Measurements from ENCODE around the gene SAP30BP.
"Not testable (repeated sequence)": the region's sequence is repeated elsewhere in the genome, so short reads cannot be mapped to it uniquely, and the experiment has no call there.

SAP30BP gene

DNA sequence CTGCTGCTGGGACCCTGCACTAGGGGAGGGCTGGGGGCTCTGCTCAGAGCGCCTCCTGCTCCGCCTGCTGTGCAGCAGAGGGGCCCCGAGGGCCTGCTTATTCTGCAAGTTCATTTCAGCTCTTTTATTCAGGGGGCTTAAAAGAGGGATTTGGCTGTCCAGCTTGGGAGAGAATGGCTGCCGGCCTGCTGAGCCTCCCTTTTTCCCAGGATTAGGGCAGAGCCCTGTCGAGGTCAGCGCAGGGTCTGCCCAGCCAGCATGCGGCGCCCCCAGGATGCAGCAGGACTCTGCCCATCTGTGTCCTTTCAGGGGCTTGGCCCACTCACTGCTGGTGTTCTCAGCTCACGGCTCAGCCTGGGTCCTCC, 32.8 kb upstream of the SAP30BP start:
- DNase-seq, result no peak

- no peak for DNase-seq
Observed at GRCh38 chr17:75634754-75635609, 32.2 kb upstream of the SAP30BP start.

DNA sequence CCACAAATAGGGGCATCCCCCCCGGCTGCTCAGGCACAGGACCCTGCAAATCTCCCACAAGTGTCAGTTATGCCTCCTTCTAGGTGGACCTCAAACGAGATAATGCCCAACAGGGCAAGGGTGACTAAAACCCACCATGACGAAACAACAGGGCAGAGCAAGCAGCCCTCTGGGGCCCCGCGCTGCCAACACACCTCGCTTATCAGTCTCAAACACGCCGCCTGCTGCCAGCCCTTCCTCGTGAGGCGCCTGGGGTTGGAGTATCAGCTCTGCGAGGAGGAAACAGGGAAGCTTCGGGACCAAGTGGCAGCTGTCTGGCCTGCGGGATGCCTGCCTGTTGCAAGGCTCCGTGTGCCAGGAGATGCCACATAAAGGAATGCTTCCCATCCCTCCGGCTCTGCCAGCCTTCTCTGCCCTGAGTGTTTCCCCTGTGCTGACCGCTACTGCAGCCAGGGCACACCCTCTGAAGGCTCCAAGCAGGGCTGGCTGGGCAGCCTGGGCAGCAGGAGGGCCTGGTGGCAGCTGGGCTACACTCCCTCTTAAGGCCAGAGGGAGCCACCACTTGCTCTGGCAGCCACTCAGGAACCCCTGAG, 31.4 kb upstream of the SAP30BP start:
- DNase-seq, result no peak

GRCh38 chr17:75636381-75637142, 30.6 kb upstream of the SAP30BP start:
- DNase-seq, result no peak

DNA sequence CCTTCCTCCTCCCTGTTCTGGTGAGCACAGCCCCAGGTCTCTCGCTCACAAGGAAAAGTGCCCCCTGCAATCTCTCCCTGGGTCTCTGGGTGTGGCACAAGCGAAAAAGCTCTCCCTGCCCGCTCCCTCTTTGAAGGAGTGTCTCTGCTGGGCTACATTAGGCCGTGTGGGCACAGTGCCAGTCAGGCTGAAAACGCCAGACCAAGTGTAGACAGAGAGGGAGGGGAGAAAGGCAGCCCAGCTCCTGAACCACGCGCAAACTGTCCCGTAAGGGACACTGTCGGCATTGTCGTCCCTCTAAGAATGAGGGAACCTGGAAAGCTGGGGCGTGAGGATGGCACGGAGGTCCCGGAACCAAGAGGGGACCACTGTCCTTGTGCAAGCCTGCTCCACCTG, 30.0 kb upstream of the SAP30BP start:
- DNase-seq, result no peak

GRCh38 chr17:75637551-75637950, 29.6 kb upstream of the SAP30BP start:
- no peak for DNase-seq

DNA sequence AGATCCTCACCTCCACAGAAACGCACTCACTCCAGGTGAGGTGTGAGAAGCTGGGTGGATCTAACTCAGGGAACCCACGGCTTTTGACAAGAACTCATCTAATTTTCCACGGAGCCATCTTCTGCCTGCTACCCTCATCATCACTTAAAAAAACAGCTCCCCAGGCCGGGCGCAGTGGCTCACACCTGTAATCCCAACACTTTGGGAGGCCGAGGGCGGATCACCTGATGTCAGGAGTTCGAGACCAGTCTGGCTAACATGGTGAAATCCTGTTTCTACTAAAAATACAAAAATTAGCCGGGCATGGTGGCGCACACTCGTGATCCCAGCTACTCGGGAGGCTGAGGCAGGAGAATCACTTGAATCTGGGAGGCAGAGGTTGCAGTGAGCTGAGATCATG, 29.1 kb upstream of the SAP30BP start:
- DNase-seq, result not testable (repeated sequence)

DNA sequence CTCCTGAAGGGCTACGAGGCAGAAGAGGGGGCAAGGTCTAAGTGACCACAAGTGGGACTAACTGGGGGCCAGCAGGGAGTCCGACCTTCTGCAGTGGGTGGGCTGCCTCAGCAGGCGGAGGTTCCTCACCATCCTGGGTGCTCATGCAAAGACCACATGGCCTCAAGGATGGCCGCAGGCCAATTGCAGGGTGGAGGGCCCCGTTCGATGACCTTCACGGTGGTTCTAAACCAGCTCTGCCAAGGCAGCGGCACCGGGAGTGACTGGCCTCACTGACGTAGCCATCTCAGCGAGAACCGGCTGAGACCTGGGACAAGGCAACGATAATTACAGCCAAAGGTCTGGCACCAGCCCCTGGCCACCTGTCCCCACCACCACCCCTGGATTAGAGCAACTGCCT, 28.2 kb upstream of the SAP30BP start:
- DNase-seq, result no peak

- DNase-seq, result no peak
Observed at GRCh38 chr17:75639327-75639726, 27.8 kb upstream of the SAP30BP start.

GRCh38 chr17:75639771-75640555, 27.2 kb upstream of the SAP30BP start:
- no peak for DNase-seq

DNA sequence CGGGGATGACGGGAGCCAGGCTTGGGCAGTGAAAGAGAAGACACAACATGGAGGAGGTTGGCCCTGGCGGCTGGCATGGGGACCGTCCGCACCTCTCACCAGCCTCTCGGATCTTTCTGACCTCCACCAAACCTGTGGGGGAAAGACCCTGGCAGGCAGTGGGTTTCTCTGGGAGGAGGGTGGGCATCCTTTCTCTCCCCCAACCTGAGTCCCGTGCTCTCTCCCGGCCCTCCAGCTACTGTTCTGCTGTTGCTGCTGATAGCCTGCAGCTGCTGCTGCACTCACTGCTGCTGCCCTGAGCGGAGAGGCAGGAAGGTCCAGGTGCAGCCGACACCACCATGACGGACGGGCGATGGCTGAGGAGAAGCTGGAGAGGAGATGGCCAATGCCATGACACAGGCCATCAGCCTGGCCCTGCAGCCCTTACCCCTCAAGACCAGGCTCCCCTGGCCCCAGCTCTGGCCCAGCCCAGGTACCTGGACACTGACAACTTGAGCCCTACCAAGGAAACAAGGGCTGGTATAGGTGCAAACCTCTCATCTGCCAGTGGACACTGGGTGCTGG, 26.5 kb upstream of the SAP30BP start:
- no peak for DNase-seq

DNA sequence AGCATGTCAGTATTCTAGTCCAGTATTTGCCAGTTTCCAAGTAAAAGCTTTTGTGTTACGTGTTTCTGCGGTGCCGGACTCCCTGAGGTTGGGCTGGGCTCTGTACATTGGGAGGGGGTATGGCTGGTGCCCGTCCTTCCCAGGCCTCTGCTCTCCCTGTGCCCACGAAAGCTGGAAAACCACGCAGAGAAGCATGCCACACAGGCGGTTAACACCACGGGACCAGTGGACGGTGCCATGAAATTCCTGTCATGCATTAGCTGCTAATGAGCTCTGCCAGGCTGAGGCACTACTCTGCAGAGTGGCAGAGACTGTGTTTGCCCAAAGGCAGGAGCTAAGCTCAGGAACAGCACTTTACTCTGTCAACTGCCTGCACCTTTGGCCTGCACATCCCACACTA, 25.8 kb upstream of the SAP30BP start:
- DNase-seq, result no peak

GRCh38 chr17:75642182-75642783, 24.9 kb upstream of the SAP30BP start:
- no peak for DNase-seq

DNA sequence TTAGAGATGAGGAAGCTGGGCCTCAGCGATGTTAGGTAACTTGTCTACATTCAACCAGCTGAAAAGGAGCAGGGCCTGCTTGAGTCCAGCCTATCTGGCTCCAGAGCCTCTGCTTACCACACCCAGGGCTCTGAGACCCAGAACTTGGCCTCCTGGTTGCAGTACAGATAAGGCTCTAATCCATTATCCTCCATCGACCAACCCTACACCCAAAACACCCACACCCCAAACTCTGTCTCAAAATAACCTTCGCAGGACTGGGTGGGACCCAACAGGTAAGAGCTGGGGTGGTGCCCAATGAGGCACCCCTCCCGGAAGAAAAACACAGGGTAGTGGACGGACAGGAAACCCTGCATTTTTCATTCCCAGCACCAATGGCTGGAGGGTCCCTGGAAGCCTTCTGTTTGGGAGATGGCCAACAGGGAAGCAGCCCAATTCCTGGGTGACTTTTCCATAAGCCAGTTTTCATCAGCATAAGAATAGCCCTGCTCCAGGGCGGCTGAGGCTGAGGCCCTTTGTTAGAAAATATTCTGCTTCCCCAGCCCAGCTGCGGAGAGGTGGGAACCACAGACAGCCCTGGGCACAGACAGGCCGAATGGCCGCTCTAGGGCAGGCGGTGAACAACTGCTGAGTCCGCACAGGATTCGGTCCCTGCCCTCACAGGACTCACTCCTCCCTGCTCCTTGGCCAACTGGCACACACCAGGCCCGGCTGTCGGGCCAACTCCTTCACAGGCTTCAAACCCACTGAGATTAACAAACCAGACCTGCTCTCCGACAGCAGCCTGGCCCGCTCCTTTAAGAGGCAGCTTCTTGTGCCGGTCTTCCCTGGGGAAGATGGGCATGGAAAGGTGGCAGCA, 24.1 kb upstream of the SAP30BP start:
- no peak for DNase-seq

GRCh38 chr17:75643643-75644017, 23.5 kb upstream of the SAP30BP start:
- DNase-seq, result no peak

DNA sequence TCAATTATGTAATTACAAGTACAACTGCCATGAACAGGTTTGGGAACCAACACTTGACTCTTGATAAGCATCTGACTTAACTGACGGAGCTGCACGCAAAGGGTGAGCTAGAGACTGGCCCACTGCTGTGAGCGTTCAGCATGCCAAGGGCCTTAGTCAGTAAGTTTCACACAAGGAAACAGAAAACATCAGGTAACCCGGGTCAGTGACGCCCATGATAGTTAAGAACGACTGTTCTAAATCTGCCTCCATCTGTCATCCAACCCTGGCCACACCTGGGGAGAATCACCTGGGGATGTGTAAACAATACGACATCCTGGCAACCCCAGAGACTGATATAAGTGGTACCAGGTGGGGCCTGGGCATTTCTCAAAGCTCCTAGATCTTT, 21.6 kb upstream of the SAP30BP start:
- no peak for DNase-seq

- no peak for DNase-seq
Observed at GRCh38 chr17:75645889-75646637, 21.1 kb upstream of the SAP30BP start.

GRCh38 chr17:75646638-75646992, 20.5 kb upstream of the SAP30BP start:
- DNase-seq, result no peak

- DNase-seq, result no peak
Observed at GRCh38 chr17:75647061-75647460, 20.1 kb upstream of the SAP30BP start.

DNA sequence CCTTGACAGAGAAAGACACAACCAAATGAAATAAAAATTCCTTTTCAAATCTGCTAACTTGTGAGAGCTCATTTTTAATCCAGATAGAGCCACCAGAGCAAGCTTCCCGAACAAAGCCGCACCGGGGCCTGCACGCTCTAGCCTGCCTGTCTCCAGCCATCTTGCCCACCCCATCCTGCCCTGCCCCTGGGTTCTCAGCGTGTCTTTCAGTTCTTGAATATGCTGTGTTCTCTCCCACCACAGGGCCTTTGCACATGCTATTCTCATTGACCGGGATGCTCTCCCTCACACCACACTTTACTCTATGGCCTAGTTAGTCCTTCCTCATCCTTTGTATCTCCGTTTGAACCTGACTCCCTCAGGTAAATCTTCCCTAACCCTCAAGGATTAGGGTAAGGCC, 19.2 kb upstream of the SAP30BP start:
- no peak for DNase-seq

DNA sequence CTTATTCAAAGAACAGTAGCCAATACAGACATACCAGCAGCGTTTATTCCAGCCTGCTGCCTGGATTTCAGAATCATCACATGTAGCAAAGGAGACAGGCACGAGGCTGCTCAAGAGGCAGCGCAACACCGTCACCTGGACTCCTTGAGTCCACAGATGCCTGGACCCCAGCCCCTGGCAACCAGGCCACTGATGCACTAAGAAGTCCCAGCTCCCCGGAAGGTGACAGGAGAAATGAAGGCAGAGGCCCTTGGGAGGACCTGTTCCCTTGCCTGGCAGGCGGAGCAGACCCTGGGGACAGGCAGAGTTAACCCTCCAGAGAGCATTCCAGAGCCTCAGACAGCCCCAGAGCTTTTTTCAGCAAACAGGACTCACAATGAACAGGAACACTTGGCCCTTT, 17.5 kb upstream of the SAP30BP start:
- DNase-seq, result no peak
